Stomach (tissue), 9 donors: Measurements from ENCODE around the gene INTS7. TPM values are rescaled to one million over a fixed set of nuclear protein-coding genes. Genes with fewer than 3 reads are reported as not detected.

Experiments
- DNase-seq, 2 donors: peaks; one replicate each; pipeline versions ENCODE4 v3.0.0 to v3.0.0-alpha.2; 2013 to 2019
- H3K27ac ChIP-seq, 5 donors: fragments of 200-600 bp in 4 of 5; sonication (generic) in 4 of 5; one replicate each; pipeline ENCODE4 v1.5.1; 2013 to 2019; ENCODE audit warnings: mild to moderate bottlenecking in 1 of 5, moderate library complexity in 1 of 5
- H3K27me3 ChIP-seq, 3 donors: fragments of 200-600 bp; sonication (generic); one replicate each; pipeline ENCODE4 v1.5.1; 2017 to 2019; ENCODE audit warnings: mixed run types in 1 of 3
- H3K36me3 ChIP-seq, 4 donors: fragments of 200-600 bp; sonication (generic); 1 replicate in 3 of 4; 2 replicates in 1 of 4; pipeline ENCODE4 v1.5.1; 2016 to 2019
- H3K4me1 ChIP-seq, 4 donors: fragments of 200-600 bp; sonication (generic); one replicate each; pipeline ENCODE4 v1.5.1; 2016 to 2019
- H3K4me3 ChIP-seq, 4 donors: fragments of 200-600 bp; sonication (generic) in 3 of 4; one replicate each; pipeline ENCODE4 v1.5.1; 2016 to 2019; ENCODE audit warnings: mild to moderate bottlenecking in 1 of 4
- H3K9me3 ChIP-seq, 4 donors: fragments of 200-600 bp; sonication (generic); one replicate each; pipeline ENCODE4 v1.5.1; 2016 to 2019
- CTCF ChIP-seq, 7 experiments: fragments of 450-650 bp in 4 of 7; fragments of 200-600 bp in 3 of 7; sonication (generic) in 3 of 7; IDR thresholded peaks; one replicate each; pipeline ENCODE4 v1.5.1; 2016 to 2019; ENCODE audit warnings: antibody characterized with exemption in 7 of 7, control low read depth in 2 of 7, mild to moderate bottlenecking in 1 of 7
- EP300 ChIP-seq: sonication (generic); formaldehyde crosslinking; IDR thresholded peaks from one replicate; pipeline ENCODE4 v1.6.1; 2017; ENCODE audit warnings: antibody characterized with exemption
- POLR2A ChIP-seq, 4 donors: fragments of 450-650 bp; IDR thresholded peaks; one replicate each; pipeline ENCODE4 v1.6.1; 2016; ENCODE audit warnings: antibody characterized with exemption in 4 of 4, control low read depth in 2 of 4, mild to moderate bottlenecking in 1 of 4, moderate library complexity in 1 of 4
- POLR2AphosphoS5 ChIP-seq, 3 donors: sonication (generic); formaldehyde crosslinking; IDR thresholded peaks; one replicate each; pipeline ENCODE4 v1.6.1; 2016; ENCODE audit warnings: antibody characterized with exemption in 3 of 3
- WGBS, 5 donors: extraction: QIAGEN DNeasy Blood & Tissue Kit in 3 of 5; methylation state at CpG; one replicate each; pipeline versions ENCODE4 v1.1.5 to v1.1.7; 2013 to 2018; 5-methylcytosine and 5-hydroxymethylcytosine counted together
- intact Hi-C: fragments of 100-400 bp; cut with DNase I; formaldehyde crosslinking; loops from one replicate; pipeline ENCODE4 v1.15.1; 2023; ENCODE audit warnings: low total_unique reads
- polyA plus RNA-seq, 3 donors: library from polyadenylated mRNA; stranded (reverse); fragments of 200-250 nt; gene quantifications; one replicate each; pipeline ENCODE4 v1.2.3, GENCODE V29; 2013
- total RNA-seq, 5 donors: library from RNA; depleted of rRNA; stranded (reverse); fragments of >200 nt; gene quantifications; one replicate each; pipeline versions ENCODE4 v1.1.0 to v1.2.3, GENCODE V29; 2014 to 2016
- donor health status: healthy with polysubstance abuse.
- donor health status: Bipolar disorder and iron deficiency.
- donor health status: healthy.

Gene INTS7
- total and polyA plus RNA-seq, 8 donors: 1.2 to 156 (median 9.5) TPM

GRCh38 chr1:212060632-212061472, 25.5 kb upstream of the INTS7 start:
- intact Hi-C loops: loop anchor here (10.0 kb wide), 2 partner anchors 234 to 394 kb away; no protein-coding TSS in a partner anchor
- peaks cover 0 to 14% (median 0%) of the 10 kb centered on the region in 4 donors for H3K9me3 ChIP-seq
- TF ChIP-seq POLR2AphosphoS5 (IDR thresholded peaks at IDR 0.05): no peak
- TF ChIP-seq CTCF (IDR thresholded peaks at IDR 0.05): no peak
- no peak for TF ChIP-seq POLR2A (IDR thresholded peaks at IDR 0.05)
- no peak for TF ChIP-seq EP300
- WGBS, 5 donors: 28 to 60% (median 51%) methylated on average over 6 of the region's 6 CpGs
- DNase-seq: no peak
- H3K4me3 ChIP-seq: no peak overlapping the region
- H3K27me3 ChIP-seq: no peaks in the 10 kb centered on the region
- no peaks in the 10 kb centered on the region for H3K36me3 ChIP-seq
- no peak overlapping the region for H3K27ac ChIP-seq
- H3K4me1 ChIP-seq: peaks cover 0 to 4% (median 0%) of the 10 kb centered on the region in 4 donors

GRCh38 chr1:212055333-212055732, 20.0 kb upstream of the INTS7 start:
- 87 to 100% (median 95%) methylated on average over 1 to 2 of the region's 2 CpGs for WGBS, 5 donors
- H3K4me3 ChIP-seq: no peak overlapping the region
- TF ChIP-seq EP300 (no peak), POLR2AphosphoS5 (IDR thresholded peaks at IDR 0.05) (no peak), CTCF (IDR thresholded peaks at IDR 0.05) (no peak), POLR2A (IDR thresholded peaks at IDR 0.05) (no peak)
- H3K36me3 ChIP-seq: no peaks in the 10 kb centered on the region
- H3K4me1 ChIP-seq: peaks cover 0 to 3% (median 0%) of the 10 kb centered on the region in 4 donors
- intact Hi-C loops: no loop called here
- H3K27ac ChIP-seq: no peak overlapping the region
- H3K9me3 ChIP-seq: peaks cover 0 to 14% (median 0%) of the 10 kb centered on the region in 4 donors
- DNase-seq: no peak
- H3K27me3 ChIP-seq: no peaks in the 10 kb centered on the region

- Histone ChIP-seq H3K4me3 (no peak overlapping the region), H3K27me3 (no peaks in the 10 kb centered on the region), H3K4me1 (no peaks in the 10 kb centered on the region), H3K27ac (no peak overlapping the region), H3K36me3 (no peaks in the 10 kb centered on the region), H3K9me3 (peaks cover 0 to 14% (median 0%) of the 10 kb centered on the region in 4 donors)
- DNase-seq: no peak
- intact Hi-C loops: no loop called here
- 13 to 88% (median 55%) methylated on average over 1 of the region's 1 CpG for WGBS, 5 donors
- TF ChIP-seq POLR2A (IDR thresholded peaks at IDR 0.05) (no peak), POLR2AphosphoS5 (IDR thresholded peaks at IDR 0.05) (no peak), EP300 (no peak)
Observed at GRCh38 chr1:212053993-212054392, 18.6 kb upstream of the INTS7 start.

GRCh38 chr1:212045981-212046380, 10.6 kb upstream of the INTS7 start:
- Histone ChIP-seq H3K27me3 (no peaks in the 10 kb centered on the region), H3K27ac (no peak overlapping the region), H3K36me3 (no peaks in the 10 kb centered on the region), H3K4me3 (no peak overlapping the region), H3K4me1 (no peaks in the 10 kb centered on the region), H3K9me3 (no peaks in the 10 kb centered on the region)
- TF ChIP-seq POLR2A (IDR thresholded peaks at IDR 0.05): no peak
- TF ChIP-seq EP300: no peak
- TF ChIP-seq POLR2AphosphoS5 (IDR thresholded peaks at IDR 0.05): no peak
- TF ChIP-seq CTCF (IDR thresholded peaks at IDR 0.05): no peak
- intact Hi-C loops: no loop called here
- DNase-seq: no peak
- WGBS, 5 donors: 92 to 100% (median 96%) methylated on average over 2 of the region's 2 CpGs

- Histone ChIP-seq H3K27me3 (no peaks in the 10 kb centered on the region), H3K4me3 (no peak overlapping the region), H3K27ac (no peak overlapping the region), H3K9me3 (no peaks in the 10 kb centered on the region), H3K4me1 (no peaks in the 10 kb centered on the region), H3K36me3 (no peaks in the 10 kb centered on the region)
- no peak for DNase-seq
- WGBS, 5 donors: 90 to 97% (median 95%) methylated on average over 1 of the region's 1 CpG
- intact Hi-C loops: no loop called here
- TF ChIP-seq POLR2A (IDR thresholded peaks at IDR 0.05) (no peak), CTCF (IDR thresholded peaks at IDR 0.05) (no peak), POLR2AphosphoS5 (IDR thresholded peaks at IDR 0.05) (no peak), EP300 (no peak)
Observed at GRCh38 chr1:212044851-212045250, 9.5 kb upstream of the INTS7 start.
